Stimulated activated CD8-positive, alpha-beta memory T cell treated with anti-CD3 and anti-CD28 coated beads, Interleukin-2, amount 100 ng/mL, for 1 hour (primary cell): Measurements from ENCODE around the gene MT1F.
A peak's percentile ranks its signal among the peaks of the same experiment; 100 is the strongest.

Source experiments
- DNase-seq, 2 donors: peaks; one replicate each; pipeline ENCODE4 v3.0.0-alpha.2; 2020; ENCODE audit warnings: low read depth in 2 of 2

The MT1F gene

GRCh38 chr16:56625943-56626654 lies 31.7 kb upstream of the MT1F start:
- DNase-seq = no peak

- DNase-seq = no peak
Observed at GRCh38 chr16:56626685-56627084, 31.1 kb upstream of the MT1F start.

GRCh38 chr16:56628486-56629350 lies 29.0 kb upstream of the MT1F start:
- no peak for DNase-seq

DNA sequence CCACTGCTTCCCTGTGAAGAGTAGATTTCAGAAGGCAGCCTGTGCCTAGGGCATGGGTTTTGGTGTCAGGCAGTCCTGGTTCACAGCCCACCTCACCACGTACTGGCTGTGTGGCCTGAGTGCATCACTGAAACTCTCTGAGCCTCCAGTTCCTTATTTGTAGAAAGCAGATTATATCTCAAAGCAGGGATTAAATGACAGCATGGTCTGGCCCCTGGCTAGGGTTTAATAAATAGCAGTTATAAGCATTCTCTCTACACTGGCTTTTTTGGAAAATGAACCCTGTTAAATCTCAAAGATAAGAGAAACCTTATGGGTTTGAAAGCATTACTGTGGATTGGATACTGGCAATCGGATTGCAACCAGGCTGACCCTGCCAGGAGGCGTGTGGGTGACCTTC lies 28.2 kb upstream of the MT1F start:
- no peak for DNase-seq

DNA sequence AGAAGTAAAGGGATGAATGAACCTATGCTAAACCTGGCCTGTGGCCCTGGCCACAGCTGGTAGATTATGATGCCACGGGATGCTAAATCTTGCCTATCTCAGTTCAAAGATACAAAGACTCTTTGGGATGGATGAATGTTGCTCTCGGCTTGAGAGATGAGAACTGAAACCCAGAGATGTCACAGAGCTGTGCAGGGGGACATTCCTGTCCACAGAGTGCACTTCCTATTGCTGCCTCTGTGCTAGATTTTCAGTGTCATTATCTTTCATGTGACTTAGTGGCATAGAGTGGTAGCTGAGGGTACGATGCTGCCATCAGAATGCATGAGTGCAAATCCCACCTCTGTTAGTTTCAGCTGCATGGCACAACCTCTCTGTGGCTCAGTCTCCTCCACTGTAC lies 27.6 kb upstream of the MT1F start:
- DNase-seq = no peak

GRCh38 chr16:56631197-56631596 lies 26.6 kb upstream of the MT1F start:
- no peak for DNase-seq

GRCh38 chr16:56631832-56632155 lies 26.0 kb upstream of the MT1F start:
- DNase-seq = no peak

GRCh38 chr16:56632156-56632847 lies 25.5 kb upstream of the MT1F start, which contains the start of gene MT1M:
Gene MT1M, plus strand, starts transcription at chr16:56632659. Its CDS starts 73 bp downstream, at chr16:56632732.
- no peak for DNase-seq

DNA sequence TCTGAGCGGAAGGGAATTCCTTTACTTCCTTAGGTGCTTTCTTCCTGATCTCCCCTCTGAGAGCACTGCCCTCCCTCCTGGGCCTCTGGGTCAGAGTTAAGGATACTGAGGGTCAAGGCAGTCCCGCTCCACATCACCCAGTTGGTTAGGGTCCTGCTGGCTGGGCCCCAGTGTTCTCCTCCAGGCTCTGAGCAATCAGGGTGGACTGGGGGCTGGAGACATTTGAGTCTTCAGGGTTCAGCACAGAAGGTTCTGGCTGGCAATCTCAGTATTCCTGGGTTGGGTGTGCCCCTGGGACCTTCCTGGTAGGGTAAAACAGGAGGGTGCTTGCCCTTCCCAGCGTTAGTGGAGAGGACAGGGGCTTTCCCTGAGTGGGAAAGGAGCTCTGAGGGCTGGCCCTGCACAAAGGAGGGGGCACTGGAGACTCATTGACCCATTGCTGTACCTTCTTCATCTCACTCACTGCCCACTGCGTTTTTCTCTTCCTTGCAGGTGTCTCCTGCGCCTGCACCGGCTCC lies 24.9 kb upstream of the MT1F start:
- no peak for DNase-seq

GRCh38 chr16:56633535-56633934 lies 24.2 kb upstream of the MT1F start:
- DNase-seq = no peak

- no peak for DNase-seq
Observed at GRCh38 chr16:56634715-56635440, 22.9 kb upstream of the MT1F start.

DNA sequence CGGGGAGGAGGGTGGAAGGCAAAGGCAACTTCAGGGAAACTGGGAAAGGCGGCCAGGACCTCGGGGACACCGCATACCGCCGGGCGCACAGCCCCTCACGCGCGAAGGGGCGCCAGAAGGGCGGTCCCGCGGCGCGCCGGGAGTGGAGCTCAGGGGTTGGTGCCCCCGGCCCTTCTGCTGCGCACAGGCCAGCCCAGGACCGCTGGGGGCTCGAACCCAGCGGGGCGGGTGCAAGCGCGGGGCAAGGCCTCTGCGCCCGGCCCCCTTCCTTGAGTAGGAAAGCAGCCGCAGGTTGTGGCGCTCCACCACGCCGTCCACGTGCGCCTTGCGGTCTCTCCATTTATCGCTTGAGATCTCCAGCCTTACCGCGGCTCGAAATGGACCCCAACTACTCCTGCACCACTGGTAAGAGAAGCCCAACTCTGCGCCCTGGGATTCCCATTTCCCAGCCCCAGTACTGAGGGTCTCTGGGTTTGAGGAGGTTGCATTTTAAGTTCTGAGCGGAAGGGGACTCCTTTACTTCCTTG lies 22.3 kb upstream of the MT1F start:
- DNase-seq = no peak

DNA sequence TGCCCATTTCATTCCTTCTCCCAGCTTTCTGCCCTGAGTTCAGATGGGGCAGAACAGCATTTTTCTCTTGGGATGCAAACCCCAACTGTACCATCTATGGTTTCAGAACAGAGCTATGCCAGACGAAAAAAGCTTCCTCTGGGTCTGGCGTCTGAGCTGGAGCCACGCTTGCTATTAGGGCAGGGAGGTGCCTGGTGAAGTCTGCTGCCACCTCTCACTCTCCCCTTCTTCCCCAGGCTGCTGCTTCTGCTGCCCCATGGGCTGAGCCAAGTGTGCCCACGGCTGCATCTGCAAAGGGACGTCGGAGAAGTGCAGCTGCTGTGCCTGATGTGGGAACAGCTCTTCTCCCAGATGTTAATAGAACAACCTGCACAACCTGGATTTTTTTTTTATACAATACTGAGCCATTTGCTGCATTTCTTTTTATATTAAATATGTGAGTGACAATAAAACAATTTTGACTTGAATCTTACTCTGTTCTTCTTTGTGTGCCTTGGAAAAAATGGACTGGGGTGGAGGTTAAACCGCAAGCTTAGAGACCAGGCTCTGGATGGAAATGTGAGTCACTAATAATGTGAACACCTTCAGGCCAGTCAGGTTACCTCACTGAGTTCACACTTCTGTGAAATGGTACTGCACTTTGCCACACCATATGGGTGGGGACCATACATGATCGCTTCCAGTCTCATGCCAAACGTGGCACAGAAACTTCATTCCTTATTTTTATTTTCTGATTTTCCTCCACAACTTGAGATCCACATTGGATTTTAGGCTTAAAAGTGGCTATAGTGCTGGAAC lies 20.9 kb upstream of the MT1F start:
- DNase-seq = no peak

GRCh38 chr16:56637814-56638750 lies 19.7 kb upstream of the MT1F start, which contains the start of gene MT1A:
Gene MT1A, plus strand, starts transcription at chr16:56638666. Its CDS starts 73 bp downstream, at chr16:56638739.
- DNase-seq = no peak

DNA sequence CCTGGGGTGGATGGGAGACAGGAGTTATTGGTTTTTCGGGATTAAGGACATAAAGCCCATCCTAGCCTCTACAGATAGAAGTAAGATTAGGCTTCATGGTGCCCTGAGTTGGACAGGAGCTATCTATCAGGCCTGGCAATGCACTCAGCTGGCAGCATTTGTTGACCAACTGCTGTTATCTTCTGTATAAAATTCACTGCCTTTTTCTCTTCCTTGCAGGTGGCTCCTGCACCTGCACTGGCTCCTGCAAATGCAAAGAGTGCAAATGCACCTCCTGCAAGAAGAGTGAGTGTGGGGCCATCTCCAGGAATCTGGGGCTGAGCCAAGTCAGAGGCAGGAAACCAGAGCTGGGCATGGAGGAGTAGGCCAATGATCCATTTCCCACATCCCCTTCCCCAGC lies 18.7 kb upstream of the MT1F start:
- no peak for DNase-seq

GRCh38 chr16:56640076-56640475 lies 17.7 kb upstream of the MT1F start:
- no peak for DNase-seq

DNA sequence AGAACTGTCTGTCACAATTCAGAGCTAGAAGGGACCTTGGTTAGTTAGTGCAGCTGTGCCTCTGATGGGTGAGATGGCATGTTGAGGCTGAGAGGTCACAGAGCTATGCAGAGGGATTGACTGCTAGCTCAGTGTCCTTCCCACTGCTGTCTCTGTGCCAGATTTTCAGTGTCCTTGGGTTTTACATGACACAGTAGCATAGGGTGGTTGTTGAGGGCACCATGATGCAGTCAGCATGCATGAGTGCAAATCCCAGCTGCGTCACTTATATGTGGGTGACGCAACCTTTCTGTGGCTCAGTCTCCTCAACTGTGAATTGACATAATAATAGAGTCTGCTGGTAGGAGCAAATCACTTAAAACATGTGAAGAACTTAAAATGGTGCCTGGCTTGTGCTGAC lies 16.6 kb upstream of the MT1F start:
- DNase-seq = no peak

DNA sequence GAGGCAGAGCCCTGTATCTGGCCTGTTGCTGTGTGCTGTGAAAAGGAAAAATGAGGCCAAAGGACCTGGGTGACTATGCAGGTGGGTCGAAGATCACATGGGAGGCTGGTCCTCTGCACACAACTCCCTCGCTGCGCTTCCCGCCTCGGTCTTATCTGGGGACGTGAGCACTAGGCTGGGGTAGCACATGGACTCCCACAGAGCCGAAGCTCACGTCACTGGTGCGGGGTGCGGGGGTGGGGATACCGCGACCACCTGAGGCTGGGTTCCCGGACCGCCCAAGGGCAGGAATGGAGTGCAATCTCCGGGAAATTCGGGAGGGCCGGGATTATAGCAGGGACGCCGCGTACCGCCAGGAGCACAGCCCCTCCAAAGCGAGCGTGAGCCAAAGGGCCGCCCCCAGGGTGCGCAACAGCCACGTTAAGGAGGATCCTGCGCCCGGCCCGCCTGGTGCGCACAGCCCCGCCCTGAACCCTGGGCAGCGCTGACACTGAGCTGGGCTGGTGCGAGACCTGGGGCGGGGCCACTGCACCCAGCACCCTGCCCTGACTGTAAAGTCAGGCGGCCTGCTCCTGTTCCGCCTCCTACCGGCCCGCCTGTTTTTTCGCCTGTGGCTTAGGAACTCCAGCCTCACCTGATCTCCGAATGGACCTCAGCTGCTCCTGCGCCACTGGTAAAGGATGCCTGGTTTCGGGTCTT lies 14.5 kb upstream of the MT1F start:
- DNase-seq = peak; percentile 46 to 56

GRCh38 chr16:56643833-56644232 lies 13.9 kb upstream of the MT1F start:
- no peak for DNase-seq
